HCEC 1CT (cell line): ENCODE data around the gene POFUT1.
A peak's percentile ranks its signal among the peaks of the same experiment; 100 is the strongest.
"Not testable (repeated sequence)": the region's sequence is repeated elsewhere in the genome, so short reads cannot be mapped to it uniquely, and the experiment has no call there.

Experiments used
- DNase-seq: peaks from one replicate; pipeline ENCODE4 v3.0.0-alpha.2; 2017

Gene POFUT1

GRCh38 chr20:32236819-32237218 is 29.1 kb downstream of the POFUT1 start:
- no peak for DNase-seq

GRCh38 chr20:32237419-32237818 is 29.7 kb downstream of the POFUT1 start:
- DNase-seq = no peak

GRCh38 chr20:32238483-32239425 is 31.1 kb downstream of the POFUT1 start:
- no peak for DNase-seq

- DNase-seq = no peak
Measured at GRCh38 chr20:32240205-32240604, 32.5 kb downstream of the POFUT1 start.

- no peak for DNase-seq
Measured at GRCh38 chr20:32241807-32242206, 34.1 kb downstream of the POFUT1 start.

- DNase-seq = peak; percentile 10
Measured at GRCh38 chr20:32244150-32244823, 36.6 kb downstream of the POFUT1 start.

- DNase-seq = no peak
Measured at GRCh38 chr20:32244959-32245358, 37.3 kb downstream of the POFUT1 start.

- DNase-seq = not testable (repeated sequence)
Measured at GRCh38 chr20:32246208-32246607, 38.5 kb downstream of the POFUT1 start.

GRCh38 chr20:32248043-32248442 is 40.4 kb downstream of the POFUT1 start:
- no peak for DNase-seq

GRCh38 chr20:32249030-32249738 is 41.5 kb downstream of the POFUT1 start:
- DNase-seq = no peak

- no peak for DNase-seq
Measured at GRCh38 chr20:32251470-32251869, 43.8 kb downstream of the POFUT1 start.

- no peak for DNase-seq
Measured at GRCh38 chr20:32252189-32252588, 44.5 kb downstream of the POFUT1 start.

GRCh38 chr20:32260973-32261372 is 53.3 kb downstream of the POFUT1 start:
- not testable (repeated sequence) for DNase-seq

- no peak for DNase-seq
Measured at GRCh38 chr20:32261644-32262043, 54.0 kb downstream of the POFUT1 start.

GRCh38 chr20:32263398-32263954 is 55.8 kb downstream of the POFUT1 start:
- no peak for DNase-seq

- DNase-seq = no peak
Measured at GRCh38 chr20:32271620-32272019, 63.9 kb downstream of the POFUT1 start.

- no peak for DNase-seq
Measured at GRCh38 chr20:32274359-32274758, 66.7 kb downstream of the POFUT1 start.

- DNase-seq = not testable (repeated sequence)
Measured at GRCh38 chr20:32275163-32275562, 67.5 kb downstream of the POFUT1 start.

- peak; percentile 88 for DNase-seq
Measured at GRCh38 chr20:32277361-32278198, 69.9 kb downstream of the POFUT1 start, which contains the start of gene KIF3B. TSS of gene KIF3B (plus strand) at chr20:32277651. CDS start at chr20:32309778, 32,127 bp downstream.

GRCh38 chr20:32278199-32278643 is 70.5 kb downstream of the POFUT1 start:
- DNase-seq = no peak

GRCh38 chr20:32281711-32282110 is 74.0 kb downstream of the POFUT1 start:
- DNase-seq = no peak

- no peak for DNase-seq
Measured at GRCh38 chr20:32282461-32282860, 74.8 kb downstream of the POFUT1 start.
